GM21723 (cell line): ENCODE results near the gene ZNF831.

Experiments used
- ATAC-seq: cut with Tn5 transposase; IDR thresholded peaks from one replicate; pipeline ENCODE4 v1.9.1; 2021; ENCODE audit warnings: mild to moderate bottlenecking, moderate library complexity; ENCODE audit not compliant: unreplicated experiment

The ZNF831 gene

GRCh38 chr20:59207742-59208357 lies 44.2 kb downstream of the ZNF831 start:
- peak; percentile 57 for ATAC-seq

- ATAC-seq, result no peak
Observed at GRCh38 chr20:59210186-59210585, 46.6 kb downstream of the ZNF831 start.

DNA sequence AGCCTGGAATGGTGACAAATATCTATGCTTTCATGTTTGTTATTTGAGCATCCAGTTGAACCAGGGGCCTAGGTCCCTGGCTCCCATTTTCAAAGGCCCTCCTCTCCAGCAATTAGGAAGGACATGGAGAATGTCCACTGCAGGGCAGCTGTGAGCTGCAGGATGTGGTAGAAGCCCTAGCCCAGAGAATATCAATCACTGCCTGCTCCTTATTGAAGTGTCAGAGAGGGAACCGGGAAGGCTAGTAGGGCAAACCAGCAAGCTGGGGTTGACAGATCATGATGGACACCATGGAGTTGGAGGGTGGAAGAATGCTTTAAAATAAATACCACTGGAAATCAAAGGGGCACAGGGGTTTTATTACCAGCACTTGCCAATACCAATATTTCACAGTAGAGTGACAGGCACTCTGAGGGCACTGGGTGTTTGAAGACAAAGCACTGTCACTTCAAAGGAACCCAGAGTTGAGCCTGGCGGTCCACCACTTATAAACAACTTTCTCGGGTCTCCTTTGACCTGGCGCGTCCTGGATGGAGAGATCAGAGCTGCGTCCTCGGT lies 47.7 kb downstream of the ZNF831 start:
- ATAC-seq, result no peak

GRCh38 chr20:59214073-59214472 lies 50.5 kb downstream of the ZNF831 start:
- no peak for ATAC-seq

- ATAC-seq, result no peak
Observed at GRCh38 chr20:59214606-59215547, 51.3 kb downstream of the ZNF831 start.

- no peak for ATAC-seq
Observed at GRCh38 chr20:59217173-59217572, 53.6 kb downstream of the ZNF831 start.

- no peak for ATAC-seq
Observed at GRCh38 chr20:59217794-59218280, 54.2 kb downstream of the ZNF831 start.

GRCh38 chr20:59219211-59219610 lies 55.6 kb downstream of the ZNF831 start:
- ATAC-seq, result no peak

DNA sequence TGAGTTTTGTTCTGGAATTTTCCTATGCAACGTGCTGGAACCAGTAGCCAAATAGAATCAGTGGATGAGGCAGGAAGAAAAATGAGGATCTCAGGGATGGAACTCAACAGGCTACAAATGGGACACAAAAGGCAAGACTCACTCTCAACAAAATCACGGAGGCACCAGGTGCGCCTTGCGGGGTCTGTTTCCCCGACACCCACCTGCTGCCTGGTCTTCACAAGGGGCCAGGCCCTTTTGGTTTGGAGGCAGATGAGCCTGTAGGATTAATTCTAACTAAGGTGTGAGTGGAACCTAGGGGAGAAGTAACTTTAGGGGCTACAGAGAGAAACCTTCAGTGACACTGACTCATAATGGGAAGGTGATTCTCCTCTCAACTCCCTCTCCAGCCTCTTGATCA lies 56.5 kb downstream of the ZNF831 start:
- no peak for ATAC-seq

DNA sequence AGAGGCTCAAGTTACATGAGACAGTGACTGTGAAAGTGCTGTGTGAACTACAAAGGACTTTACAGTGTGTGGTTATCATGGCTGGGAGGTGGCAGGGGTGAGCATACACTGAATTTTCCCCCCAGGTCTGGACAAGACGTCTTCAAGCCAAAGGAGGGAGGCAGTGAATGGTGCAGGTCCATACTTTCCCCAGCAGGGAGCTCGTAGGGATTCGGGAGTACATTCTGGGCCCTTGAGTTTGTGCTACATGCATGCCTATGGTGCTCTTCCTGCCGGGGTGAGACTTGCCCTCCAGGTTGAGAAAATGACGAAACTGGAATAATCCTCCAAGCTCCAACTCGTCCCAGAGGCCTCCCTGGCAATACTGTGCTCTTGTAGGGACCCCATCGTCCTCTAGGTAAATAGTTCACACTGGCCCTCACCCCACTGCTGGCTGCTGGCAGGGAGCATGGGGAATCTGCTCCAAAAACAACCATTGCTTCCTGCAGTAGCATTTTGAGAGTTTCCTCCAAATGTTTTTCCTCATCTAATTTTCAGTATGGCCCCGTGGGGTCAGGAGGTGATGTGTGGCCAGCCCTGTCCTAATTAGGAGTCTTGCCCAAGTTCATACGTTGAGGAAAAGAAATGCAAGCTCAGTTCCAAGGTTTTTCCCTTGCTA lies 57.6 kb downstream of the ZNF831 start:
- no peak for ATAC-seq

DNA sequence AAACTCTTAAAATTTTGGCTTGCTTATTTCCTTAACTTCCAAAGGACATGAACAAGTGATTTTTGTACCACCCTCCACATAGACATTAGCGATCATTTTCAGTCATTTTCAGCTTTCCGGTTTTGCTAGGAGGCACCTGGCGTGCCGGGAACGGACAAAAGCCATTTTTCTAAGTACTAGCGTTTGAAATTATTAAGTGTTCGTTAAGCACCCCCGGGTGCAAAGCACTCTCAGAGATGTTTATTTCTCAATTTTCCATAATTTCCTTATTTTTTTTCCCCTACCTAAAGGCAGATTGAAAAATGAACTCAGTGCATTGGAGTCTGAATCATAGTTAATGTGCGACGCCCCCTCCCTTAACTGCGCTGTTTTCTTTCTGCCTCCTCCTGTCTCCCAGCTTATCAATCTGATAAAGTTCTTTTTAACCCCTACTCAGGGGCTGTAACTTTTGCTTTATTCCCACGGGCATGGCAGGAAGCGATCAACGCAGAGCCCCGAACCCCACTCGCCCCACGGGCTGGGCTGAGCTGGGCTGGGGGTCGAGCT lies 58.2 kb downstream of the ZNF831 start:
- no peak for ATAC-seq

- peak; percentile 93 for ATAC-seq
Observed at GRCh38 chr20:59222253-59223181, 58.9 kb downstream of the ZNF831 start.

DNA sequence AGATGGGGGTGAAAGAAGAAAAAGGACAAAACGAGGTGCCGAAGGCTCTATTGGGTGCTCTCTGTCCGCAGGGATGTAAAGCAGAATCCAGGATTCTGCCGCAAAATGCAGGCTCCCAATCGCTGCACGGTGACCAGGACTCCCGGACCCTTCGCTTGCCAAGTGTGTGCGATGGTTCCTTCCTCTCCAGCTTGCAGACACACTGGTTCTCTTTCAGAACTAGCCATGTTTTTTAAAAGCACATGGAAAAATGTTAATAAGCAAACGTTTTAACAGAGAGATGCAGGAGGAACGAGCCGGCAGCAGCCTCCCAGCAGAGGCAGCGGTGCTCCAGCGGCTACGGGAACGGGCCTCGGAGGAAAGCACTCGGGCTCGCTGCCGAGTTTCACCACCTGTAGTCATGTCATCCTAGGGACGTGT lies 59.6 kb downstream of the ZNF831 start:
- ATAC-seq, result no peak

DNA sequence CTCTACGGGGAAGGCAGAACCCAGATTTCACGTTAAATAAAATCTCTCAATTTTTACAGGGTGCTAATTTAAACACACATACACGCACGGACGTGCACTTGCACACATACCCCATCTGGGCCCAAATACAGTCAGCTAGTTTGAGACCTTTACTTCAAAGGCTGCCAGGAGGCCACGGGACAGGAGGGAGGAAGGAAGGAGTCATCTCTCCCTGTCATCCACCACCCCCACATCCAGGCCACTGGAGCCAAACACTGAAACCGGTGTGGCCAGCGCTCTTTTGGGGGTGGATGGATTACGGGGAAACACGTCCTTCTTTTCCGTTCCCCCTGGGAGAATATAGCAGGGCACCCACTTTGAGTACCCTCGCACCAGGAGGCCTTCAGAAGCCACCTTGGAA lies 60.1 kb downstream of the ZNF831 start:
- no peak for ATAC-seq

DNA sequence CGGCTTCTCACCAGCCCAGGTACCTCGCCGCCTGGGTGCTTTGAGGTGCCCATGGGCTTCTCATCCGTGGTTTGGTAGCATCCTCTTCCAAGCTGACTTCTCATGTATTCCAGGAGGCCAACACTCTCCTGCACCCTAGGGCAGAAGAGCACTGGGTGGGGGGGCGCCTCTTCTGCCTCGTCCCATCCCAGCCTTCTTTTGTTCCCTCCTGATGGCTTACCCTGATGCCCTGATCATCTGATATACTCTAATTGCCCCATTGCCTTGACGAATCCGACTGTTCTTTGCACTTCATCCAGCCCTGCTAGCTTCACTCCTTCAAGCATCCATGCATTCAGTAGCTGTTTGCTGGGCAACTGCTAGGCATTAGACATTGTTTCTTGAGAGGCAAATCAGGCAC lies 60.6 kb downstream of the ZNF831 start:
- ATAC-seq, result no peak

- ATAC-seq, result no peak
Observed at GRCh38 chr20:59230385-59230784, 66.8 kb downstream of the ZNF831 start.

- no peak for ATAC-seq
Observed at GRCh38 chr20:59231124-59231804, 67.6 kb downstream of the ZNF831 start.

GRCh38 chr20:59232618-59233017 lies 69.0 kb downstream of the ZNF831 start:
- ATAC-seq, result no peak

- ATAC-seq, result no peak
Observed at GRCh38 chr20:59235226-59235625, 71.6 kb downstream of the ZNF831 start.
